NK-92 treated with Interleukin-12 subunit alpha and Interleukin-12 subunit beta, amount 100 ng/mL, for 24 hours (cell line): Measurements from ENCODE around the gene HYPK.

Experiments
- DNase-seq: peaks from one replicate; lab custom pipeline; 2025; lab: John Stamatoyannopoulos, UW

HYPK gene

GRCh38 chr15:43851251-43851650 is 50.9 kb downstream of the HYPK start:
- no peak for DNase-seq

- no peak for DNase-seq
Observed at GRCh38 chr15:43852607-43853006, 52.2 kb downstream of the HYPK start.
